GM18520 (cell line): Measurements from ENCODE around the gene MYCT1.
"Not testable (repeated sequence)": the region's sequence is repeated elsewhere in the genome, so short reads cannot be mapped to it uniquely, and the experiment has no call there.

Experiments
- ATAC-seq: cut with Tn5 transposase; IDR thresholded peaks from one replicate; pipeline ENCODE4 v1.9.1; 2021; ENCODE audit not compliant: unreplicated experiment

The MYCT1 gene

DNA sequence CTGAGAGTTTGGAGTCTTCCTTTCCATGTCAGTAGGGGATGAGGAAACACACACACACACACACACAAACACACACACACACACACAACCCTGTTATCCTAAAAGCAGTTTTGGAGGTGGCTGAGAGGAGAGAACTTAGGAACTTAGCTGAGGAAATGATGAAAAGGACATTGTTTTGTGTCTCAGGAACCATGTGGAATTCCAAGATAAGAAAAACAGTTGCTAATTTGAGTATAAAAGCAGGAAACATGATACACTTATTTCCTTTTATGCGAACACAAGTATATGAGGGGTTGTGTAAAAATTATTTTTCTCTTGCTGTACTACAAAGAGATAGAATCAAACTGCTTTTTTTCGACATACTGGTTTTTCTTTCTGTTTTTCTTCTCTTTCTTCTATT, at the start of gene MYCT1:
MYCT1 (plus strand) TSS at position 264 of the 400 bp plus-strand sequence; CDS start at position 270, 6 bp downstream.
- ATAC-seq: no peak

GRCh38 chr6:152648105-152648504, 49.6 kb upstream of the MYCT1 start:
- no peak for ATAC-seq

- ATAC-seq: no peak
Measured at GRCh38 chr6:152651986-152652385, 45.7 kb upstream of the MYCT1 start.

DNA sequence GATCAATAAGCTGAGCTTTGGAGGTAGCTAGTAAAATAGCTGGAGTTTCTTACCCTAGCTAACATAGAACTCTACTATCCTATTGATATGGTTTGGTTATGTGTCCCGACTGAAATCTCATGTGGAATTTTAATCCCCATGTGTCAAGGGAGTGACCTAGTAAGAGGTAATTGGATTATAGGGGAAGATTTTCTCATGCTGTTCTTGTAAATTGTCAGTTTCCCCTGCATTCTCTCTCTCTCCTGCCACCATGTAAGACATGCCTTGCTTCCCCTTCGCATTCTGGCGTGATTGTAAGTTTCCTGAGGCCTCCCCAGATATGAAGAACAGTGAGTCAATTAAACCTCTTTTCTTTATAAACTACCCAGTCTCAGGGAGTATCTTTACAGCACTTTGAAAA, 35.9 kb upstream of the MYCT1 start:
- no peak for ATAC-seq

DNA sequence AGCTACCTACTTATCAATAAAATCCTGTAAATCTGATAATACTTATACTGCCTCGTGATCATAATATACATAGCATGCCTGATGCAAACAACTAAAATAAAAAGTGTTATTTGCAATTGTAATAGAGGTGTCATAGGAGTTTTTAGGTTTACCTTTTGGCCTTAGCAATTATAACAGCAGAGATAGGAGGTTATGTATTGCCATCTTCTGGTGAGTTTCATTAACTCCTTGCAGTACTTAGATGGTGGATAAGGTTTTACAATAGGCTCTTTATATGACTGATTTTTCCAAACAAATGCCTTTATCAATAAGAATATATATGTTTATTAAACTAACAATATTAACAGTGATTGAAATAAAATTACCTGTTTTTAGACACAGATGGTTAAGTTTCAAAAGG, 27.8 kb upstream of the MYCT1 start:
- ATAC-seq: no peak

- no peak for ATAC-seq
Measured at GRCh38 chr6:152671171-152671570, 26.5 kb upstream of the MYCT1 start.

- no peak for ATAC-seq
Measured at GRCh38 chr6:152673236-152673635, 24.5 kb upstream of the MYCT1 start.

- no peak for ATAC-seq
Measured at GRCh38 chr6:152680151-152680550, 17.5 kb upstream of the MYCT1 start.

DNA sequence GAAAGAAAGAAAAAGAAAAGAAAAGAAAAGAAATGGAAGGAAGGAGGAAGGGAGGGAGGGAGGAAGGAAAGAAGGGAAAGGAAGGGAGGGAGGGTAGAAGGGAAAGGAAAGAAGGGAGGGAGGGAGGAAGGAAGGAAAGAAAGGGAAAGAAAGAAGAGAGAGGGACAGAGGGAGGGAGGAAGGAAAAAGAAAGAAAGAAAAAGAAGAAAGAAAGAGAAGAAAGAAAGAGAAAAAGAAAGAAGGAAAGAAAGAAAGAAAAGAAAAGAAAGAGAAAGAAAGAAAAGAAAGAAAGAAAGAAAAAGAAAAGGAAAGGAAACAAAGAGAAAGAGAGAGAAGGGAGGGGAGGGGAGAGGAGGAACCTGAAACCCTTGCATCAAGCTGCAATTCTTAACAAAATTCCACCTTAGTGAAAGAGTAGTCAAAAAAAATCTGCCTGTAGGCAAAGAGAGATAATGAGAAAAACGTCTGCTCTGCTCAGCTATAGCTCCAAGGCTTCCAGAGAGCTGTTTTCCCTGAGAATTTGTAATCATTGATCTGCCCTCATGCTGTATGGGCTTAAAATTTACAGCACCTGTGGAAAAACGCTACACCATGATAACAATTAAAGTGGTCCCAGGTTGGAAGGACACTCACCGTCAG, 16.7 kb upstream of the MYCT1 start:
- ATAC-seq: no peak

DNA sequence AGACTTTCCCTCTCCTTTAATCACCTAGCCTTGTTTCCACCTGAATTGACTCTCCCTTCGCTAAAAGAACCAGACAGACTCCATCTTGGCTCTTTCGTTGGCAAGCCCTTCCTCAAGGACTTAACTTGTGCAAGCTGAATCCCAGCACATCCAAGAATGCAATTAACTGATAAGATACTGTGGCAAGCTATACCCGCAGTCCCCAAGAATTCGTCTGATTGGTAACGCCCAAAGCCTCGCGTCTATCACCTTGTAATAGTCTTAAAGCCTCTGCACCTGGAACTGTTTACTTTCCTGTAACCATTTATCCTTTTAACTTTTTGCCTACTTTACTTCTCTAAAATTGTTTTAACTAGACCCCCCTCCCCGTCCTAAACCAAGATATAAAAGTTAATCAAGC, 15.6 kb upstream of the MYCT1 start:
- ATAC-seq: no peak

GRCh38 chr6:152682935-152683334, 14.8 kb upstream of the MYCT1 start:
- not testable (repeated sequence) for ATAC-seq

- no peak for ATAC-seq
Measured at GRCh38 chr6:152685819-152686218, 11.9 kb upstream of the MYCT1 start.

DNA sequence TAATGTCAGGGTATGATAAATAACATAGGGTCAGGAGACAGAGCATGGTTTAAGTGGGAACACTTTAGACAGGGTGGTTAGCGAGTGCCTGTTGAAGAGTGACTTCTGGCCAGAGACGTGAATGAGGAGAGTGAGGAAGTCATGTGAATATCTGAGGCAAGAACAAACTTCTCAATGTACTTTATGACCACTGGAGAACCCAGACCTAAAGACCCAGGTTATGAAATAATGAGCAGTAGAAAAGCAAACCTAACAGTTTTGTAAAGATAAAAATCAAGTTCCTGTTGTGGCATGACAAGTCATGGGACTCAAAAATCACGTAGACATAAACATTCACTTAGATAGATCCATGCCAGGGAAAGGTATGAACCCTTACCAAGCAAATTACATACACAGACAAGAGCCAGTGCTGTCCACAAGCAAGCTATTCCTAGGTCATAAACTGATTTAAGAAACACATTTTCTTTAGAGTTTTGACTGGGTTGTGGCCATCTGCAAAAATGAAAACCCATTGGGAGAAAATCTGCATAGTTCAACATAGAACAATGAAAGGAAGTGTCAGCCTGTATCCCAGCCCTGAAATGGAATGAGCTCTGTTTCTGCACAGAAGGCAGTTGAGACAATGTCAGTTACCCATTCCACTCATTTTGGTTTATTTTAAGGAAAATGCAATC, 2.2 kb upstream of the MYCT1 start:
- no peak for ATAC-seq

DNA sequence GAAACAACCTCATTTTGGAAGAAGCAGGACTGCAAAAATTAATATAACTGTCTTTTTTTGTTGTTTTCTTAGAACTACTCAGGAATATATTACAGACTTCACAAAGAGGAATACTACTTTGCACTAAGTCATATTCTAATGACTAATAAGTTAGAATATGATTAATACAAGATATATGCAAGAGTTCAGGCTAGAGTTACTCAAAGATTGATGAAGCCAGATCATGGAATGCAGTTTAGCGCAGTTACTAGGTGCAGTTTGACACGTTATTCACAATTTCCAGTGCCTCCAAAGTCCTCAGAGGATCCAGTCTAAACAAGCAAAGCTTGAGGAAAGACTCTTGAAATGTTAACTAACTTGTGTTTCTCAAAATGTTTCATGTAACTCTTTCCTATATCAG, 1.2 kb upstream of the MYCT1 start:
- no peak for ATAC-seq

DNA sequence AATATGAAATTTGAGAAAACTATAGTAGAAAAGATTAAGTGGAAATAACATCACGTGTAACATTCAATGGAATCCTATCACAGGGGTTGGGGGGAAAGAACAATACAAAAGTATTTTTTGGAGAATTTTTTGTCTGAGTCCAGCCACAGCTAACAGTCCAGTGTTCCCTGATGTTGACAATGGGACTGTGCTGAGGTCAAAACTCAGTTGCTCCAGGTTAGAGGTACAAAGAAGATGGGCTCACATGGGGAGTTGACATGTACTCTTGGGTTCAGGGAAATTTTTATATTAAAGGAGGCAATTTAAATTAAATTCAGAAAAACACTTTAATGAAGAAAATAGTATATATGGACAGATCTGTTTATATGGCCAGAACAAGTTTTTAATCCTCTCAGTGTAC, 995 bp downstream of the MYCT1 start:
- ATAC-seq: no peak

DNA sequence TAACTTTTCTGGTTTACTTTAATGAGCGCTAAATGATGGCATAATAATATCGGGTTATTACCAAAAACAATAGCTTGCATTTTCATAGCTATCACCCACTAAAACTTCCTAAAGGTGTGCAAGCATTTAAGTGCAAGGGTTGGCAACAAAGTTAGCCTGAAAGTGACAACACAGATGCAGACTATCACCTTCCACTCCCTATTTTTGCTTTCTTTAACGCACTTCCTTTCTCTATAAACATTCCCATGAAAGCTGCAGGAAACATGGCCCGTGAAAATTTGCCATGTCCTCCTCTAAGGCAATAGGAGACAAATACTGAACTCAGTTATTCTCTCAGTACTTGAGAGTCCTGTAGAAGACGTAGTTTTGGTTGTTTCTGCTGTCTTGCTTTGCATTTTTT, 2.7 kb downstream of the MYCT1 start:
- no peak for ATAC-seq

GRCh38 chr6:152701081-152701862, 3.6 kb downstream of the MYCT1 start:
- no peak for ATAC-seq

GRCh38 chr6:152701863-152702401, 4.2 kb downstream of the MYCT1 start:
- no peak for ATAC-seq

DNA sequence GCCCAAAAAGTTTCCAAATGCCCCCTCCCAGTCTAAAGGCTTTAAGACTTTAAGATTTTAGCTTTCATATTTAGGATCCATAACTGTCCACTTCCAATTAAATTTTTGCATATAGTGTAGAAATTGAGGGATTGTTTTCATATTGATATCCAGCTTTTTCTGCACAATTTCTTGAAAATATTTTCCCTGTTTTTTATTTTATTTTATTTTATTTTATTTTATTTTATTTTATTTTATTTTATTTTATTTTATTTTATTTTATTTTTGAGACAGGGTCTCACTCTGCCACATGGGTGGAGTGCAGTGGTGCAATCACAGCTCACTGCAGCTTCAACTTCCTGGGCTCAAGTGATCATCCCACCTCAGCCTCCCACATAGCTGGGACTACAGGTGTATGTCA, 6.1 kb downstream of the MYCT1 start:
- not testable (repeated sequence) for ATAC-seq

DNA sequence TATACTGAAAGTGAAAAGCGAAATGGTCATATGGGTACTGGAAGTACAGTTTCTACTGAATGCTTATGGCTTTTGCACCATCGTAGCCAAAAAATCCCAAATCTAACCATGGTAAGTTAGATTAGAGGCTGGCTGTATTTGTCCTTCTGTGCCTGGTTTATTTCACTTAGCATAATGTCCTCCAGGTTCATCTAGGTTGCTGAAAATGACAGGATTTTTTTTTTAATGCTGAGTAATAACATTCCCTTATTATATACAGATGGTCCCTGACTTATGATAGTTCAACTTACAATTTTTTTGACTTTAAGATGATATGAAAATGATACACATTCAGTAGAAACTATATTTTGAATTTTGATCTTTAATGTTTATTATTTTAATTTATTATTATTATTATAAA, 7.6 kb downstream of the MYCT1 start:
- no peak for ATAC-seq

- no peak for ATAC-seq
Measured at GRCh38 chr6:152716322-152716721, 18.6 kb downstream of the MYCT1 start.

- ATAC-seq: no peak
Measured at GRCh38 chr6:152720974-152721373, 23.3 kb downstream of the MYCT1 start.
